ENCODE data around the gene INO80C. TPM values are rescaled to one million over a fixed set of nuclear protein-coding genes. Genes with fewer than 3 reads are reported as not detected.
A peak's percentile ranks its signal among the peaks of the same experiment; 100 is the strongest.

Gene INO80C
- total RNA-seq, 1 donor from 2014 or later = 33.8 TPM

DNA sequence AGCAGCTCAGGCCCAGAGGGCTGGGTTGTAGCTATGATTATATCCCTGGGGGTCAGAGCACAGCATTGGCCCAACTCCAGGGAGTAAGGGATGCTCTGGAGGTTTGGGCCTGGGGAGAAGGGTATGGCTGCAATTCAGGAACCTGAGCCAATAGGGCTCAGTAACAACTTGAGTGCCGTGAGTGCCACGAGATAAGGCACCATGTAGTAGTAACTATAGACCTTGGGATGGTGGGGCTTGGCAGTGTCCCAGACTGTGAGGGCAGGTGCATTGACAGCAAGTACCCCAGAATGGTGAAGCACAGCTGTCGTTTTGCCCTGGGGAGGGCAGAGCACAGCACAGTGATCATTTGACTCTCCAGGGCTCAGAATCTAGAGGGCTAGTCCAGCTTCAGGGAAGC is 75.5 kb downstream of the INO80C start:
- H3K27me3 Mint-ChIP-seq (ENCODE audit: low read depth) = no peaks in the 10 kb centered on the region
- DNase-seq (ENCODE audit: low read depth, low spot score) = no peak
- H3K9me3 Mint-ChIP-seq = peaks cover 5% of the 10 kb centered on the region
- H3K36me3 Mint-ChIP-seq (ENCODE audit: low read depth) = peaks cover 2% of the 10 kb centered on the region
- H3K4me3 Mint-ChIP-seq = no peak overlapping the region
- H3K4me1 Mint-ChIP-seq = no peaks in the 10 kb centered on the region
- TF ChIP-seq CTCF (conservative IDR thresholded peaks at IDR 0.05) = no peak
- peak overlapping the region; percentile 81 for H3K27ac Mint-ChIP-seq (ENCODE audit: unreplicated experiment)

- TF ChIP-seq CTCF (conservative IDR thresholded peaks at IDR 0.05) = no peak
- H3K9me3 Mint-ChIP-seq = peaks cover 7% of the 10 kb centered on the region
- H3K36me3 Mint-ChIP-seq (ENCODE audit: low read depth) = peaks cover 2% of the 10 kb centered on the region
- no peaks in the 10 kb centered on the region for H3K27me3 Mint-ChIP-seq (ENCODE audit: low read depth)
- H3K4me3 Mint-ChIP-seq = no peak overlapping the region
- DNase-seq (ENCODE audit: low read depth, low spot score) = no peak
- H3K4me1 Mint-ChIP-seq = no peaks in the 10 kb centered on the region
- H3K27ac Mint-ChIP-seq (ENCODE audit: unreplicated experiment) = no peak overlapping the region
Observed at GRCh38 chr18:35418610-35419009, 79.2 kb downstream of the INO80C start.

Other genes starting within 250 kb of the INO80C start
- gene ZSCAN30, start 207.7 kb downstream of the INO80C start, total RNA-seq = 14.6 and 15.4 TPM in 2 replicates
- gene ZNF24, start 153.5 kb downstream of the INO80C start, total RNA-seq = 89.3 and 91.0 TPM in 2 replicates
- 2.9 and 3.6 TPM in 2 replicates for gene ZNF396, start 120.6 kb downstream of the INO80C start, total RNA-seq
- 92.3 and 93.5 TPM in 2 replicates for gene GALNT1, start 83.8 kb upstream of the INO80C start, total RNA-seq

Measured in neural crest cell (in vitro differentiated cells).